Tibial artery (tissue), 4 donors: ENCODE results near the gene SLC2A4.
"Not testable (repeated sequence)": the region's sequence is repeated elsewhere in the genome, so short reads cannot be mapped to it uniquely, and the experiment has no call there.

Source experiments
- DNase-seq, 2 donors: peaks; one replicate each; pipeline ENCODE4 v3.0.0-alpha.2; 2019
- H3K27ac ChIP-seq, 2 donors: fragments of 200-600 bp; sonication (generic) in 1 of 2; 1 replicate in 1 of 2; 2 replicates in 1 of 2; pipeline ENCODE4 v1.5.1; 2018 to 2019; ENCODE audit warnings: mild to moderate bottlenecking in 1 of 2
- H3K27me3 ChIP-seq, 2 donors: fragments of 200-600 bp; sonication (generic) in 1 of 2; one replicate each; pipeline versions ENCODE4 v1.5.1 to v1.6.0; 2016 to 2019
- H3K36me3 ChIP-seq, 3 donors: fragments of 200-600 bp; sonication (generic) in 2 of 3; one replicate each; pipeline ENCODE4 v1.5.1; 2016 to 2019; ENCODE audit warnings: mild to moderate bottlenecking in 2 of 3
- H3K4me1 ChIP-seq, 4 donors: fragments of 200-600 bp; sonication (generic) in 2 of 4; 1 replicate in 3 of 4; 2 replicates in 1 of 4; pipeline ENCODE4 v1.5.1; 2016 to 2019
- H3K4me3 ChIP-seq, 2 donors: fragments of 200-600 bp; sonication (generic) in 1 of 2; 1 replicate in 1 of 2; 2 replicates in 1 of 2; pipeline ENCODE4 v1.5.1; 2018 to 2019; ENCODE audit warnings: mild to moderate bottlenecking in 2 of 2
- H3K9me3 ChIP-seq, 3 donors: fragments of 200-600 bp; sonication (generic) in 1 of 3; one replicate each; pipeline ENCODE4 v1.5.1; 2016 to 2019
- intact Hi-C: fragments of 100-400 bp; cut with DNase I; formaldehyde crosslinking; loops from one replicate; pipeline ENCODE4 v1.15.0; 2023; ENCODE audit warnings: low total_unique reads
- TF ChIP-seq, protein P1 (sequence below), 2 experiments: fragments of 200-600 bp in 1 of 2; fragments of 450-650 bp in 1 of 2; IDR thresholded peaks; one replicate each; pipeline ENCODE4 v1.5.1; 2017 to 2019; ENCODE audit warnings: antibody characterized with exemption in 2 of 2, mild to moderate bottlenecking in 1 of 2, moderate library complexity in 1 of 2

Gene SLC2A4

DNA sequence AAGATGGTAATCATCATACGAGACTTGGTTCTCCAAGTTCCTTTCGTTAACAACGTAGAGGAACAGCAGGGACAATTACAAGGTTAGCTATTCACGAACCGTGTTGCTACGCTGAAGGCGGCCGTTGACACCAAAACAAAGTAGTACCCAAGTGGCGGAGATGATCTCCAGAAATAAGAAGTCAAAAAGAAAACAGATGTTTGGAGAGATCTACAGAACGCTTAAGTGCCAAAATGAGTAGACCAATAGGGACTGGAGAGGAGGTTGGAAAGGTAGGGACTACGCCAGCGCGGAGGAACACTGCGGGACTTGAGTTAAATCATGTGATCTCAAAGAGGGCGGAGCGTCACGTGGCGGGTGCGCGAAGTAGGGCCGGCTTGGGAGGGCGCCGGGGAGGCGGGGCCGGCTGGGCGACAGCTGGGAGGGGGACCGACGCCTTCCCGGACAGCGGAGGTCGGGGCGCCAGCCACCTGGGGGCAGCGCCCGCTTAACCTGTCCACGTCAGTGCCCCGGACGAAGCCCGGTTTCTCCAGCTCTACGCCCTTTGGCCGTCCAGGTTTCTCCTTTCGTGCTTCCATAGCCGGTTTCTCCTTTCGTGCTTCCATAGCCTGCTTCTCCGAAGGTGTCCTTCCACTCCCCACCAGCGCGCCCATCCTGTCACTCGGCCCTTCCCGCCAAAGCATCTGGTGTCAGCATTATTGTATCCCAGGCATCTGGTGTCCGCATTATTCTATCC, 38.6 kb upstream of the SLC2A4 start:
- peak overlapping the region; percentile 95 to 97 for H3K27ac ChIP-seq
- intact Hi-C loops, result no loop called here

DNA sequence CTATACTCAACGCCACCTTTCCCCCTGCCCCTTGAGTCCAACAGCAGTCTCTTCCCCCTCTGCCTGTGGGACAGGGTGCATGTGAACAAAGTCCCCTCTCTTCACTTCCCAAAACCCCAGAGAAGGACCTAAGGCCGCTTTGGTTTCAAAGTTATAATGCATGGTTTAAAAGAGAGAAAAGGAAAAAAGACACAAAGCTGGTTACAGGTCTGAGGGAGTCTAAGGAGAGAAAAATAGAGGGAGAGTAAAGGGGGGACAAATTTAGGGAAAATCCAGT, 38.1 kb upstream of the SLC2A4 start:
- no peaks in the 10 kb centered on the region for H3K27me3 ChIP-seq
- H3K27ac ChIP-seq, result peak overlapping the region; percentile 95 to 97
- intact Hi-C loops, result no loop called here
- no peak for DNase-seq
- no peaks in the 10 kb centered on the region for H3K9me3 ChIP-seq
- peak overlapping the region; percentile 73 to 77 for H3K4me3 ChIP-seq
- TF ChIP-seq, protein P1, sequence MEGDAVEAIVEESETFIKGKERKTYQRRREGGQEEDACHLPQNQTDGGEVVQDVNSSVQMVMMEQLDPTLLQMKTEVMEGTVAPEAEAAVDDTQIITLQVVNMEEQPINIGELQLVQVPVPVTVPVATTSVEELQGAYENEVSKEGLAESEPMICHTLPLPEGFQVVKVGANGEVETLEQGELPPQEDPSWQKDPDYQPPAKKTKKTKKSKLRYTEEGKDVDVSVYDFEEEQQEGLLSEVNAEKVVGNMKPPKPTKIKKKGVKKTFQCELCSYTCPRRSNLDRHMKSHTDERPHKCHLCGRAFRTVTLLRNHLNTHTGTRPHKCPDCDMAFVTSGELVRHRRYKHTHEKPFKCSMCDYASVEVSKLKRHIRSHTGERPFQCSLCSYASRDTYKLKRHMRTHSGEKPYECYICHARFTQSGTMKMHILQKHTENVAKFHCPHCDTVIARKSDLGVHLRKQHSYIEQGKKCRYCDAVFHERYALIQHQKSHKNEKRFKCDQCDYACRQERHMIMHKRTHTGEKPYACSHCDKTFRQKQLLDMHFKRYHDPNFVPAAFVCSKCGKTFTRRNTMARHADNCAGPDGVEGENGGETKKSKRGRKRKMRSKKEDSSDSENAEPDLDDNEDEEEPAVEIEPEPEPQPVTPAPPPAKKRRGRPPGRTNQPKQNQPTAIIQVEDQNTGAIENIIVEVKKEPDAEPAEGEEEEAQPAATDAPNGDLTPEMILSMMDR (IDR thresholded peaks at IDR 0.05), result no peak
- peaks cover 0 to 32% (median 25%) of the 10 kb centered on the region in 4 donors for H3K4me1 ChIP-seq
- peaks cover 25 to 46% (median 45%) of the 10 kb centered on the region in 3 donors for H3K36me3 ChIP-seq

More for the DNA sequence above, 38.6 kb upstream of the SLC2A4 start:
- Histone ChIP-seq H3K4me3 (peak overlapping the region; percentile 73 to 77), H3K36me3 (peaks cover 25 to 46% (median 45%) of the 10 kb centered on the region in 3 donors), H3K4me1 (peaks cover 0 to 32% (median 23%) of the 10 kb centered on the region in 4 donors), H3K9me3 (no peaks in the 10 kb centered on the region), H3K27me3 (no peaks in the 10 kb centered on the region)
- TF ChIP-seq, protein P1 (IDR thresholded peaks at IDR 0.05), result peak in 1 of 2 experiments; percentile 13
- peak; percentile 95 to 97 for DNase-seq

DNA sequence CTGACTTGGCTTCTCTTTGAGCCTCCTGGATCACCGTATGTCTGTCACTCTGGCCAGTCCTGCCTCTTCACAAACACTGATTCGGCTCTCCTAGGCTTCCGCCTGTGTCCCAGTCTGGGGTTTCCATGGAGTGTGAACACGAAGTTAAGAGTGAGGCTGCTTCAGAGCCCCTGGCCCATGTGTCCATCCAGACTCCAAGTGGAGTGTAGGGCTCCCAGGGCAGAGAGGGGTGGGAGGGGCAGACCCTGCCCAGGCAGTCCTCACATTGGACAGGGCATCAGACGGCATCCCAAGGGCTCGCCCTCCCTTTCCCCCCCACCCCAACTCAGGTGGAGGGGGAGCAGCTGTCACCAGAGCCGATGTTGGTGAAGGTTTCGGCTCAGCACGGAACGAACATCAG, 37.7 kb upstream of the SLC2A4 start:
- peaks cover 25 to 46% (median 45%) of the 10 kb centered on the region in 3 donors for H3K36me3 ChIP-seq
- H3K4me3 ChIP-seq, H3K9me3 ChIP-seq, H3K27me3 ChIP-seq, intact Hi-C loops, DNase-seq: not testable (repeated sequence)
- peak overlapping the region; percentile 95 to 97 for H3K27ac ChIP-seq
- H3K4me1 ChIP-seq, result peaks cover 0 to 36% (median 27%) of the 10 kb centered on the region in 4 donors

DNA sequence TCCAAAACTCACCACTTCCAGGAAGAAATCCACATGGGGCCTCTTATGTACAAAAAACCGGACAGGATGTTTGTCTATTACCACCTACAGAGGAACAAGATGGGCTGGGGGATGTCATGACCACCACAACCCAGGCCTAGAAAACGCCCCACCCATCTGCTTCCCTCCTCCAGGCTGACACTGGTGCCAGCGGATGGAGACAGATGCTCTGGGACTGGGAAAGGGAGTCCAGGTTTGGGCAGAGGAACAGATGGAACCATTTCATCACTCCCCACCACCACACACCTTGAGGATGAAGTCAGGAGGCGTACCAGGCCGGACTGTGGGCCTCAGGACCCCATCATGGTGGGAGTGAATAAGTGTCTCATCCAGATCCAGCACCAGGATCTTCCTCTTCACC, 34.7 kb upstream of the SLC2A4 start:
- no peaks in the 10 kb centered on the region for H3K9me3 ChIP-seq
- H3K36me3 ChIP-seq, result peaks cover 13 to 34% (median 33%) of the 10 kb centered on the region in 3 donors
- intact Hi-C loops, result no loop called here
- TF ChIP-seq, protein P1 (IDR thresholded peaks at IDR 0.05), result no peak
- H3K27ac ChIP-seq, result no peak overlapping the region
- H3K4me3 ChIP-seq, result no peak overlapping the region
- peaks cover 0 to 40% (median 28%) of the 10 kb centered on the region in 4 donors for H3K4me1 ChIP-seq
- H3K27me3 ChIP-seq, result no peaks in the 10 kb centered on the region
- no peak for DNase-seq

DNA sequence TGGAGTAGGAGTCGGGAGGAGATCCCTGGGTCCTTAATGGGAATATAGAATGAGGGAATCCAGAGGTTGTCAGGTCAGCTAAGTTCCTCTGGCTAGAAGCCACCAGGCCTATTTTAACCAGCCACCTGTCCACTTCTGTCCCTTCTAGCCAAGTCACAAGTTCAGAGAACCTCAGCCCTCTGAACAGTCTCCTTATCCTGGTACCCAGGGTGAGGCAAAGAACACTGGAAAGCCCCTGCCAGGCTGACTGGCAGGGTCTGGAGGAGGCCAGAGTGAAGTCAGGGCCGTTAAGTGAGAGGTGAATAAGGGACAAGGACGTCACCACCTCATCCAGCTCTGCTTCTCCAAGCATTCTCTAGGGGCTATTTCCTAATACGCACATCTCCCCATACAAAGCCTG, 32.7 kb upstream of the SLC2A4 start:
- peaks cover 0 to 43% (median 33%) of the 10 kb centered on the region in 4 donors for H3K4me1 ChIP-seq
- H3K27me3 ChIP-seq, result no peaks in the 10 kb centered on the region
- no peak for DNase-seq
- no peak overlapping the region for H3K4me3 ChIP-seq
- intact Hi-C loops, result no loop called here
- no peak overlapping the region for H3K27ac ChIP-seq
- TF ChIP-seq, protein P1 (IDR thresholded peaks at IDR 0.05), result no peak
- H3K36me3 ChIP-seq, result peaks cover 13 to 33% (median 32%) of the 10 kb centered on the region in 3 donors
- no peaks in the 10 kb centered on the region for H3K9me3 ChIP-seq

DNA sequence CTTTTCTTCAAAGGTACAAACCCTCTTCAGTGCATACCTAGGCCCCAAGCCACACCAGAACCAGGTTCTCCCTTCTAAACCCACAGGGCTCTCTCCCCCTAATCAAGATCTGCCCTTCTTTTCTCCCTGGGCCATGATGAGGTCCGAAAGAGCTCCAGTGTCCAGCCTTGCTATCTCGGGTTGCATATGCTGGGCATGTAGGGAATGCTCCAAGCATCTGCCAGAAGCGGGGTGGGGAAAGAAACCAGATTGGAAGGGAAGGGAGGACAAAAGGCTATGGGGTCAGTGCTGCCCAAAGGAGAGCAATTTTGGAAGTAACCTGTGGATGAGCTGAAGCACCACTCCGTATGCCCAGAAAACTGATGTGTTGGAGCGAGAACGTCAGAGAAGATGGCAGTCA, 32.3 kb upstream of the SLC2A4 start:
- Histone ChIP-seq H3K9me3 (no peaks in the 10 kb centered on the region), H3K4me1 (peaks cover 0 to 40% (median 32%) of the 10 kb centered on the region in 4 donors), H3K27ac (no peak overlapping the region), H3K4me3 (no peak overlapping the region), H3K27me3 (no peaks in the 10 kb centered on the region), H3K36me3 (peaks cover 13 to 30% (median 29%) of the 10 kb centered on the region in 3 donors)
- TF ChIP-seq, protein P1 (IDR thresholded peaks at IDR 0.05), result no peak
- DNase-seq, result no peak
- intact Hi-C loops, result no loop called here
